ENCODE results near the gene COA8. TPM values are rescaled to one million over a fixed set of nuclear protein-coding genes. Genes with fewer than 3 reads are reported as not detected.

The COA8 gene
- total and polyA plus RNA-seq, 2 donors (not counting 1 experiment from before 2014, with no cell fraction given), result 25.5 to 26.4 TPM

DNA sequence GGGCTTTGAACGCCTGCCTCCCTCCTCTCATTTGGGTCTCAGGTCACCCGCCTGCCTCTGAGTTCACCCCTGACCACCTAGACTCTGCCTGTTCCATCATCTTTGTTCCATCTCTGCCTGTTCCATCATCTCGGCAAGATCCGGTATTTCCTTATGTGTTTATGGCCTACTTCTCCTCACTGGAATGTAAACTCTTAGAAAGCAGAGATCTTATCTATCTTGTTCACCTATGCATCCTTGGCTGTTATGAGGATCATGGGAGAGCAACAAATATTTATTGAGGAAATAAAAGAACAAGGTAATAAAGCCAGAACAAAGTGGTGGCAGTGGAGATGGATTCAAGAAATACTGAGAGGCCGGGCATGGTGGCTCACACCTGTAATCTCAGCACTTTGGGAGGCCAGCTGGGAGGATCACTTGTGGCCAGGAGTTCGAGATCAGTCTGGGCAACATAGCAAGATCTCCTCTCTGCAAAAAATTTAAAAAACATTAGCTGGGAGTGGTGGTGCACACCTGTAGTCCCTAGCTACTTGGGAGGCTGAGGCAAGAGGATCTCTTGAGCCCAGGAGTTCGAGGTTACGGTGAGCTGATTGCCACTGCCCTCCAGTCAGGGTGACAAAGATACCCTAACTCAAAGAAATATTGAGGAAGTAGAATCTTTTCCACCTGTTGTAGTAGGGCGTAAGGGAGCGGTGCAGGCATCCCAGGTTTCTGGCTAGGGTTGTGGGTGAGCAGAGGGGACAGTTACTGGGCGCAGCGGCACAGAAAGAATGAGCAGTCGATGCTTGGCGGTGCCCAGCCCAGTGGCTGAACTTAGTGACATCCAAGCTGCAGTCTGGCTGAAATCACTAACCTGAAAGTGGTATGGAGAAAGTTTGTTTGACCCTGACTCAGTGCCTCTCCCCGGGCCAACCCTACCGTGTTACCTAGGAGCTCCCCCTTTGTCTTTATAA, 64.6 kb downstream of the COA8 start:
- peaks cover 28% of the 10 kb centered on the region for H3K4me1 ChIP-seq (ENCODE audit: control insufficient read depth, extremely low read depth, insufficient read depth, low read length)
- H3K27me3 ChIP-seq (ENCODE audit: control insufficient read depth, insufficient read depth, low read length), result no peaks in the 10 kb centered on the region
- H3K9me3 ChIP-seq (ENCODE audit: control insufficient read depth, insufficient read depth, low read depth, low read length), result no peaks in the 10 kb centered on the region
- no peak overlapping the region for H2AFZ ChIP-seq (ENCODE audit: low read length)
- H3K36me3 ChIP-seq (ENCODE audit: control insufficient read depth, insufficient read depth, low read length), result no peaks in the 10 kb centered on the region
- H3K4me3 ChIP-seq (replicated peaks in 1 of 4; ENCODE audit: control extremely low read depth in 1 of 4, insufficient read depth in 1 of 4, low read depth in 3 of 4, low read length in 4 of 4), result no peak overlapping the region
- H3K79me2 ChIP-seq (ENCODE audit: control insufficient read depth, insufficient read depth, low read length), result peaks cover 33% of the 10 kb centered on the region
- peak overlapping the region; percentile 96 for H3K27ac ChIP-seq (ENCODE audit: insufficient read depth, low read length)
- TF ChIP-seq, protein P1, sequence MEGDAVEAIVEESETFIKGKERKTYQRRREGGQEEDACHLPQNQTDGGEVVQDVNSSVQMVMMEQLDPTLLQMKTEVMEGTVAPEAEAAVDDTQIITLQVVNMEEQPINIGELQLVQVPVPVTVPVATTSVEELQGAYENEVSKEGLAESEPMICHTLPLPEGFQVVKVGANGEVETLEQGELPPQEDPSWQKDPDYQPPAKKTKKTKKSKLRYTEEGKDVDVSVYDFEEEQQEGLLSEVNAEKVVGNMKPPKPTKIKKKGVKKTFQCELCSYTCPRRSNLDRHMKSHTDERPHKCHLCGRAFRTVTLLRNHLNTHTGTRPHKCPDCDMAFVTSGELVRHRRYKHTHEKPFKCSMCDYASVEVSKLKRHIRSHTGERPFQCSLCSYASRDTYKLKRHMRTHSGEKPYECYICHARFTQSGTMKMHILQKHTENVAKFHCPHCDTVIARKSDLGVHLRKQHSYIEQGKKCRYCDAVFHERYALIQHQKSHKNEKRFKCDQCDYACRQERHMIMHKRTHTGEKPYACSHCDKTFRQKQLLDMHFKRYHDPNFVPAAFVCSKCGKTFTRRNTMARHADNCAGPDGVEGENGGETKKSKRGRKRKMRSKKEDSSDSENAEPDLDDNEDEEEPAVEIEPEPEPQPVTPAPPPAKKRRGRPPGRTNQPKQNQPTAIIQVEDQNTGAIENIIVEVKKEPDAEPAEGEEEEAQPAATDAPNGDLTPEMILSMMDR (conservative IDR thresholded peaks at IDR 0.05 in 1 of 2, IDR thresholded peaks at IDR 0.05 in 1 of 2; ENCODE audit: low read depth in 1 of 2, low read length in 2 of 2), result no peak
- TF ChIP-seq EZH2 (IDR thresholded peaks at IDR 0.05; ENCODE audit: low read length, missing control alignments), result no peak
- peak overlapping the region; percentile 92 for H3K4me2 ChIP-seq (ENCODE audit: extremely low read depth, insufficient read depth, low read length)
- H4K20me1 ChIP-seq (ENCODE audit: control insufficient read depth, extremely low read depth, insufficient read depth, low read length), result peaks cover 5% of the 10 kb centered on the region
- no peak for DNase-seq (ENCODE audit: low read depth in 2 of 2)
- no peak overlapping the region for H3K9ac ChIP-seq (ENCODE audit: insufficient read depth, low read length)

DNA sequence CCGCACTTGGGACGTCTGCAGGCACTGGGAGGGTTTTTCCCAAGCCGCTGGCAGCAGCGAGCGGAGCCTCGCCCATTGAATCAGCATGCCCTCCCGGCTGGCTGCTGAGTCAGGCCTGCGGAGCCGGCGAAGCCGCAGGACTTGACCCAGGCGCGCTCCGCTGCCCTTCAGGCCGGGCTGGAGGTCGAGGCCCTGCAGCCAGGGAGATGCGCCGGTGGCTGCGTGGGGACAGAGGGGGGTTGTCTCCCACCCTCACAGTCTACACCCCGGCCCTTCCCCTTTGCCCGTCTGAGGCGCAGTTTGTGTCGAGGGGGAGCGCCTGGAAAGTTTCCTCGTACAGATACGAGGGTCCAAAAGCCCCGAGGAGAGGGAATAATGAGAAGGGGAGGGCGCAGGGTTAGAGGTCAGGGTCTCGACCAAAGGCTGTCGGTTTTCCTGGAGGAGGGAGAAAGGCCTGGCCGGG, 65.5 kb downstream of the COA8 start:
- H3K79me2 ChIP-seq (ENCODE audit: control insufficient read depth, insufficient read depth, low read length), result peaks cover 42% of the 10 kb centered on the region
- peak overlapping the region; percentile 92 for H3K4me2 ChIP-seq (ENCODE audit: extremely low read depth, insufficient read depth, low read length)
- no peaks in the 10 kb centered on the region for H3K9me3 ChIP-seq (ENCODE audit: control insufficient read depth, insufficient read depth, low read depth, low read length)
- peak; percentile 77 to 79 for DNase-seq (ENCODE audit: low read depth in 2 of 2)
- H4K20me1 ChIP-seq (ENCODE audit: control insufficient read depth, extremely low read depth, insufficient read depth, low read length), result peaks cover 5% of the 10 kb centered on the region
- no peaks in the 10 kb centered on the region for H3K36me3 ChIP-seq (ENCODE audit: control insufficient read depth, insufficient read depth, low read length)
- H3K4me3 ChIP-seq (replicated peaks in 1 of 4; ENCODE audit: control extremely low read depth in 1 of 4, insufficient read depth in 1 of 4, low read depth in 3 of 4, low read length in 4 of 4), result peak overlapping the region; percentile 21 to 98 (median 56)
- TF ChIP-seq, protein P1 (conservative IDR thresholded peaks at IDR 0.05 in 1 of 2, IDR thresholded peaks at IDR 0.05 in 1 of 2; ENCODE audit: low read depth in 1 of 2, low read length in 2 of 2), result no peak
- no peak for TF ChIP-seq EZH2 (IDR thresholded peaks at IDR 0.05; ENCODE audit: low read length, missing control alignments)
- H3K27me3 ChIP-seq (ENCODE audit: control insufficient read depth, insufficient read depth, low read length), result no peaks in the 10 kb centered on the region
- H3K4me1 ChIP-seq (ENCODE audit: control insufficient read depth, extremely low read depth, insufficient read depth, low read length), result peaks cover 28% of the 10 kb centered on the region
- no peak overlapping the region for H2AFZ ChIP-seq (ENCODE audit: low read length)
- H3K9ac ChIP-seq (ENCODE audit: insufficient read depth, low read length), result peak overlapping the region; percentile 96
- H3K27ac ChIP-seq (ENCODE audit: insufficient read depth, low read length), result peak overlapping the region; percentile 96

DNA sequence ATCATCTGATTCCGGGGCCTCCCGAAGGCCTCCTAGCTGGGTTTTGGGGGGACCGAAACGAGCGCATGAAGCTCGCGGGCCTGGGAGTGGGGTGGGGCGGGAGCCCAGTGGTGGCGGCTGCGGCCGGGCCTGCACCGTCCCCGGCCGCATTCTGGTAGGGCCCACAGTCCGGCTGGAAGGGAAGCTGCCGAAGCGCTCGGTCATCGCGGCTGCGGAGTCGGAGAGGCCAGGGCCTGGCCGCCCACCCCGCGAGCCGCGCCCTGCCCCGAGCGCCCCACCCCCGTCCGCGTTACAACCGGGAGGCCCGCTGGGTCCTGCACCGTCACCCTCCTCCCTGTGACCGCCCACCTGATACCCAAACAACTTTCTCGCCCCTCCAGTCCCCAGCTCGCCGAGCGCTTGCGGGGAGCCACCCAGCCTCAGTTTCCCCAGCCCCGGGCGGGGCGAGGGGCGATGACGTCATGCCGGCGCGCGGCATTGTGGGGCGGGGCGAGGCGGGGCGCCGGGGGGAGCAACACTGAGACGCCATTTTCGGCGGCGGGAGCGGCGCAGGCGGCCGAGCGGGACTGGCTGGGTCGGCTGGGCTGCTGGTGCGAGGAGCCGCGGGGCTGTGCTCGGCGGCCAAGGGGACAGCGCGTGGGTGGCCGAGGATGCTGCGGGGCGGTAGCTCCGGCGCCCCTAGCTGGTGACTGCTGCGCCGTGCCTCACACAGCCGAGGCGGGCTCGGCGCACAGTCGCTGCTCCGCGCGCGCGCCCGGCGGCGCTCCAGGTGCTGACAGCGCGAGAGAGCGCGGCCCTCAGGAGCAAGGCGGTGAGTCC, 66.1 kb downstream of the COA8 start, which contains the start of gene KLC1:
Gene KLC1, plus strand, starts transcription at position 528 of the 819 bp plus-strand sequence. CDS start 25,354 bp downstream, outside the sequence.
- peak within 1 kb of the TSS; percentile 75 to 98 (median 84) for H3K4me3 ChIP-seq (replicated peaks in 1 of 4; ENCODE audit: control extremely low read depth in 1 of 4, insufficient read depth in 1 of 4, low read depth in 3 of 4, low read length in 4 of 4)
- no peaks in the 10 kb centered on the region for H3K36me3 ChIP-seq (ENCODE audit: control insufficient read depth, insufficient read depth, low read length)
- H3K4me1 ChIP-seq (ENCODE audit: control insufficient read depth, extremely low read depth, insufficient read depth, low read length), result peaks cover 27% of the 10 kb centered on the region
- H3K79me2 ChIP-seq (ENCODE audit: control insufficient read depth, insufficient read depth, low read length), result peaks cover 48% of the 10 kb centered on the region
- H3K27ac ChIP-seq (ENCODE audit: insufficient read depth, low read length), result peak within 1 kb of the TSS; percentile 96
- H3K27me3 ChIP-seq (ENCODE audit: control insufficient read depth, insufficient read depth, low read length), result no peaks in the 10 kb centered on the region
- peak; percentile 64 to 67 for DNase-seq (ENCODE audit: low read depth in 2 of 2)
- H3K9me3 ChIP-seq (ENCODE audit: control insufficient read depth, insufficient read depth, low read depth, low read length), result no peaks in the 10 kb centered on the region
- H3K9ac ChIP-seq (ENCODE audit: insufficient read depth, low read length), result peak within 1 kb of the TSS; percentile 96
- no peak for TF ChIP-seq EZH2 (IDR thresholded peaks at IDR 0.05; ENCODE audit: low read length, missing control alignments)
- TF ChIP-seq, protein P1 (conservative IDR thresholded peaks at IDR 0.05 in 1 of 2, IDR thresholded peaks at IDR 0.05 in 1 of 2; ENCODE audit: low read depth in 1 of 2, low read length in 2 of 2), result no peak
- H2AFZ ChIP-seq (ENCODE audit: low read length), result peak within 1 kb of the TSS; percentile 67
- H3K4me2 ChIP-seq (ENCODE audit: extremely low read depth, insufficient read depth, low read length), result peak within 1 kb of the TSS; percentile 96
- H4K20me1 ChIP-seq (ENCODE audit: control insufficient read depth, extremely low read depth, insufficient read depth, low read length), result peaks cover 5% of the 10 kb centered on the region

Data from fibroblast of lung (primary cell).